CD4-positive, alpha-beta T cell treated with Interleukin-1 beta for 1 hour (primary cell): ENCODE data around the gene MLYCD.

Experiments
- DNase-seq, 2 donors: peaks; one replicate each; pipeline ENCODE4 v3.0.0-alpha.2; 2020 to 2022

The MLYCD gene

DNA sequence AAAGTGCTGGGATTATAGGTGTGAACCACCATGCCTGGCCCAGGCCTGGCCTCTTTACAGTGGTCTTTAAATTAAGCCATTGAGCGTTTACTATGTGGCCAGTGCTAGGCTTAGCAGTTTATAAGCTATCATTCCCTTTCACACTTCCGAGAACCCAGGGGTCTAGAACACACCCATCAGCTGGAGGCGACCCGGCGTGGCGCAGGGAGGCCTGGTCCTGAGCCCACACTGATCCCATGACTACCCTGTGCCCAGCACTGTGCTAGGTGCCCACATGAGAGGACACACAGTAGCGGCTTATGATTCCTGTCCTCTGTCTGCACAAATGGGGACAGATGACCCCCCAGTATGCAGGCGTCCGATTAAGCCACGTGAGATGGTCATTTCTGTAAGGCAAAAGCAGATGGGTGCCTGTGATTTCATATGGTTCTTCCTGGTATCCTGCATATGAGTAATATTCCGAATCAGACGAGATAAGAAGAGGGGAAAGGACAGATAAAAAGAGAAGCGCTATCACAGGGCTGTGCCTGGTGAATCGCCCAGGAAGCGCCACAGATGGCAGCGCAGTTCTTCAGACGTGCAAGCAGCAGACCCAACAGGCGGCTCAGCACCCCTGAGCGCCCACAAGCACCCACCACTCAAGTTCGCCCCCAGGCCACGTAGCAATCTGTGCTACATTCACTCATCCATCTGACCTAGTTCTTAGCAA is 59.4 kb downstream of the MLYCD start:
- DNase-seq: no peak

DNA sequence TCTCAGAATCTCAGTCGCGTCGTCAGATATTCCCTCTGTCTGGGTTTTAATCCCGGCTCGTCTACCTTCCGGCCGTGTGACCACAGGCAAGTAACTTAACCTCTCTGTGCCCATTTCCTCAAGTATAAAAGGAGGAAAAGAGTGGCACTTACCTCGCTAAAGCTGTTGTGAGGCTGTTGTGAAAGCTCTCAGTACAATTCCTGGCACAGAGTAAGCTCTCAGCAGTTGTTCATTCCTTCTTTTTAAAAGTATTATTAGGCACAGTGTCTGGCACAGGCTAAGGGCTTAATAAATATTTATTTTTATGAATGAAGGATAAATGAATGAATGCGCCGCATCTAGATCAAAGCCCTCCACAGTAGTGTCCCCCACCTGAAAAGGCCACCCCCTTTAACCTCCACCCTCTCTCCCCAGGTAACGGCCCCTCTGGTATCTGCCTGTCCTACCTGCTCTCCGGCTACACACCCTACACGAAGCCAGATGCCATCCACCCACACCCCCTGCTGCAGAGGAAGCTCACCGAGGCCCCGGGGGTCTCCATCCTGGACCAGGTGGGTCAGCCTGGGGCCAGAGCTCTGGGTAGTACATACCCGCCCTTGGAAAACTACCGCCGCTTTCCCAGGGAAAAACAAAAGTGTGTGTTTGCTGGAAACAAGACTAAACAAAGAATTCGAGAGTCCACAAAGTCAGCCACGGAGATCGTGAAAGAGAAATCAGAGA is 60.1 kb downstream of the MLYCD start:
- no peak for DNase-seq

DNA sequence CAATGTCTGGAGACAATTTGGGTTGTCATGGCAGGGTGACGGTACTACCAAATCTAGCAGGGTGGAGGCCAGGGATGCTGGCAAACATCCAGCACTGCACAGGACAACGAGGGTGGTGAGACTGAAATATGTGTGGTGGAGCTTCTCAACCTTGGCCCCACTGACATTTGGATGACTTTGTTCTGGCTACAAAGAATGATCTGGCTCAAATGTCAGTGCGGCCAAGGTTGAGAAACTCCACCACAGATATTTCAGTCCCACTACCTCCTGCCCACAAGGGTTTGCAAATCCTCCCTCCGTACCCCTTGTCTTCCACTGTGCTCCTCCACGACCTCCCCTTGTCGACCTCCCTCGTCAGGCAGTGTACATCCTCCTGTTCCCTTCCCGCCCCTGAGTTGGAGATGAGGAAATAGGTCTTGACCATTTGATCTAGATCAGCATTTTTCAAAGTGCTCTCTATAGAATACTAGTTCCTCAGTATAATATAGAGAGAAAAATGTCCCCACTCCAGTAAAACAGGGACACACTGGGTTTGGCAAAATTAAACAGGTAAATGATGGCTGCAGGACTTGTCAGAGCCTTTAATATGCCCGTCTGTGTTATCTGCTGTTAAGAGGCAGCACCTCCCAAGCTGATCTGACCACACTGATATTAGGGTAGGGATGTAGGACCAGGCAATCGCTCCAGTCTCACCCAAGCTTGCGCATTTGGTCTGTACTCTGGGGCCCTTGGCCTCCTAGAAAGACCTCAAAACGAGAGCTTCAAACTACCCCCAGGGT is 60.9 kb downstream of the MLYCD start:
- DNase-seq: no peak

DNA sequence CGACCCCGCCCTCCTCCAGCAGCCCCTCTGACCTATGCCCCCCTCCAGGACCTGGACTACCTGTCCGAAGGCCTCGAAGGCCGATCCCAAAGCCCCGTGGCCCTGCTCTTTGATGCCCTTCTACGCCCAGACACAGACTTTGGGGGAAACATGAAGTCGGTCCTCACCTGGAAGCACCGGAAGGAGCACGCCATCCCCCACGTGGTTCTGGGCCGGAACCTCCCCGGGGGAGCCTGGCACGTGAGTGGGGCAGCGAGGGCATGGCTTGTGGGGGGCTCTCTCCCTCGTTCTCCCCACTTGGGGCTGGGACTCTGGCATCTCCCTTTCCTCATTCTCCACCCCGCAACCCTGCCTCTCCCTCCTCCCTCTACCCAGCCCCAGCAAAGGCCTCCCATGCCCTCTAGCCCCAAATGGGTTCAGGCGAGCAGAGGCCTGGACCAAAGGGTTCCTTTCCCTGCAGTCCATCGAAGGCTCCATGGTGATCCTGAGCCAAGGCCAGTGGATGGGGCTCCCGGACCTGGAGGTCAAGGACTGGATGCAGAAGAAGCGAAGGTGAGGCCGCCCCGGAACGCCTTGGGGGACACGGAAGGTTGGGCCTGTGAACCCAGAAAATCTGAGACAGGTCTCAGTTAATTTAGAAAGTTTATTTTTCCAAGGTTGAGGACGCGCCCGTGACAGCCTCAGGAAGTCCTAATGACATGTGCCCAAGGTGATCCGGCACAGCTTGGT is 61.8 kb downstream of the MLYCD start:
- no peak for DNase-seq

DNA sequence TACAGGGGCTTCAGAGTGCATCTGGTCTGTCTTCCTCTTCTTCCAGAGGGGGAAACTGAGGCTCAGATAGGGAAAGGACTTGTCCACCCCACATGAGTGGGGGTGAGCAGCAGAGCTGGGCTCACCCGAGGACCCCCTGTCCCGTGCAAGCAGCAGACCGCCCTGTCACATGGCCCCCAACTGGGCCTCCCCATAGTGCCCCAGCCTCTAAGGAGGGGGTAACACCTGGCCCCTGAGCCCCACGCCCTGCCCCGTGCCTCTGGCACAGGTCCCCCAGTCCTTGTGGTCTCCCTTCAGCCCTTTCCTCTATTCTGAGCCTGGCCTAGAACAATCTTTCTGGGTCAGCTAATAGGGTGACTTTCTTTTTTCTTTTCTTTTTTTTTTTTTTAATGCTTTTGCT is 62.7 kb downstream of the MLYCD start:
- no peak for DNase-seq

DNA sequence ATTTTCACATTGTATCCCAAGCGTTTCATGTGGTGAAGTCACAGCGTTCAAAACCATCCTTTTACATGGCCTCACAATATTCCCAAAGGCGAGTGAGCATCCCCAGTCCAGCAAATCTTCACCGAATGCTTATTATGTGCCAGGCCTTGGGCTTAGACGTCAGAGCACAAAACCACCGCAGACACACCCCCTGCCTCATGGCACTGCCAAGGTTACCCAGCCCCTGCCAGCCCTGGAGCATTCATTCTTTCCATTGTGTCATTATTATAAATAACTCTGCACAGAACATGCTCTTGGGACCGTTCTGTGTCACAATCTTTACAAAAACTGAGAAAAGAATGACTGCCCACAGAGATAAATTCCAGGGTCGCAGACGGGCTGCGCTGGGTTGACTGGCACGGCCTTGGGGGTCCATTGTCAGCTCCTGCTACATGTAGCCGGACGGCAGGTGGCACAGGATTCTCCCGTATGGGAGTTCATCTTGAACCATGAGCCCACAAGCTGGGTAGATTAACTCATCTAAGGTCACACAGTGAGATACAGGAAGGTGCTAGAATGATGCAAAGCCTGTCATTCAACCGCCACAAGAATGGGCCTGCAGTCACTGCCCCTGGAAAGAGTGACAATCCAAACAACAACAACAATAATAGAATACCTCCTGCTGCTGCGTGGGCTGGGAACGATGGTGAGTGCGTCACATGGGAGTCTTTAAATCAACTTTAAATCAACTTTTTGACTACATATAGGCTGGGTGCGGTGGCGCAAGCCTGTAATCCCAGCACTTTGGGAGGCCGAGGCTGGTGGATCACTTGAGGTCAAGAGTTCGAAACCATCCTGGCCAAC is 64.6 kb downstream of the MLYCD start:
- DNase-seq: no peak

DNA sequence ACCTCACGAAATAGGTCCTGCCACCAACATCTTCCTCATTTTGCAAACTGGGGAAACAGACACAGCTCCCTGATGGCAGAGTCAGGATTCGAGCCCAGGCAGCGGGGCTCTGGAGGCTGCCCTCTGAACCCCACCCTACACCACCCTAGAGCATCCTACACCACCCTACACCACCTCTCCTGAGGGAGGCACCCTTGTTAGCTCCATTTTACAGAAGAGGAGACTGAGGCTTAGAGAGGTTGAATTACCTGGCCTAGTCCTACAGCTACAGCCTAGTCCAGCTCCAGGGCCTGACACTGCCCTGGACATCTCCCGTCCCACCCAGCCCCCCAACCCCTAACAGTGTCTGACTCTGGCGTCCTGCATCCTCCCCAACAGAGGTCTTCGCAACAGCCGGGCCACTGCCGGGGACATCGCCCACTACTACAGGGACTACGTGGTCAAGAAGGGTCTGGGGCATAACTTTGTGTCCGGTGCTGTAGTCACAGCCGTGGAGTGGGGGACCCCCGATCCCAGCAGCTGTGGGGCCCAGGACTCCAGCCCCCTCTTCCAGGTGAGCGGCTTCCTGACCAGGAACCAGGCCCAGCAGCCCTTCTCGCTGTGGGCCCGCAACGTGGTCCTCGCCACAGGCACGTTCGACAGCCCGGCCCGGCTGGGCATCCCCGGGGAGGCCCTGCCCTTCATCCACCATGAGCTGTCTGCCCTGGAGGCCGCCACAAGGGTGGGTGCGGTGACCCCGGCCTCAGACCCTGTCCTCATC is 65.9 kb downstream of the MLYCD start:
- DNase-seq: no peak

DNA sequence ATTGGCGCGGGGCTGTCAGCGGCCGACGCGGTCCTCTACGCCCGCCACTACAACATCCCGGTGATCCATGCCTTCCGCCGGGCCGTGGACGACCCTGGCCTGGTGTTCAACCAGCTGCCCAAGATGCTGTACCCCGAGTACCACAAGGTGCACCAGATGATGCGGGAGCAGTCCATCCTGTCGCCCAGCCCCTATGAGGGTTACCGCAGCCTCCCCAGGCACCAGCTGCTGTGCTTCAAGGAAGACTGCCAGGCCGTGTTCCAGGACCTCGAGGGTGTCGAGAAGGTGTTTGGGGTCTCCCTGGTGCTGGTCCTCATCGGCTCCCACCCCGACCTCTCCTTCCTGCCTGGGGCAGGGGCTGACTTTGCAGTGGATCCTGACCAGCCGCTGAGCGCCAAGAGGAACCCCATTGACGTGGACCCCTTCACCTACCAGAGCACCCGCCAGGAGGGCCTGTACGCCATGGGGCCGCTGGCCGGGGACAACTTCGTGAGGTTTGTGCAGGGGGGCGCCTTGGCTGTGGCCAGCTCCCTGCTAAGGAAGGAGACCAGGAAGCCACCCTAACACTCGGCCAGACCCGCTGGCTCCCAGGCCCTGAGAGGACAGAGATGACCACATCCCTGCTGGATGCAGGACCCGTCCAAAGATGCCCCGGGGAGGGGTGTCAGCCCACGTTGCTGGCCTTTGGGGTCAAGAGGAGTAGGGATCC is 66.7 kb downstream of the MLYCD start:
- no peak for DNase-seq

DNA sequence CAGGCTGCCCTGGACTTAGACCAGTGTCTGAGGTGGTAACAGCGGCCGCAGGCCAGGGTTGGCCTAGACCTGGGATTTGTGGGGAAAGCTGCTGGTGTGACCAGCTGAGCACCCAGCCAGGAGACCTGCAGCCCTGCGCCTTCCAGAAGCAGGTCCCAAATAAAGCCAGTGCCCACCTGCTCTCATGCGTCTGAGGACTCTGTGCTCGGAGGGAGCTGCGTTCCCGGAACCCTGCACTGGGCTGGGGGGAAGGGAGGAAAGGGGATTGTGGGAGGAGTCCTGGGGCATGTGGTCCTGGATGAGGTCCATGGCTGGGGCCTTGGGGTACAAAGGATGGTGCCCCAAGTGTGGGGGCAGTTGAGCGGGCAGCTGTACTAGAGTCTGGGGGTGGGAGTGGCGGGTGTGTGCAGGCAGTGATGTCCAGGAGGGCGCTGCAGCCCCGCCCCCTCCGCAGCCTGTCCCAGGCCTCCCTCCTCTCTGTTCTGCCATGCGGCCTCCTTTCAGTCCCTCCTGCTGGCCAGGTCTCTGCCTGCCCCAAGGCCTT is 67.3 kb downstream of the MLYCD start:
- DNase-seq: no peak

DNA sequence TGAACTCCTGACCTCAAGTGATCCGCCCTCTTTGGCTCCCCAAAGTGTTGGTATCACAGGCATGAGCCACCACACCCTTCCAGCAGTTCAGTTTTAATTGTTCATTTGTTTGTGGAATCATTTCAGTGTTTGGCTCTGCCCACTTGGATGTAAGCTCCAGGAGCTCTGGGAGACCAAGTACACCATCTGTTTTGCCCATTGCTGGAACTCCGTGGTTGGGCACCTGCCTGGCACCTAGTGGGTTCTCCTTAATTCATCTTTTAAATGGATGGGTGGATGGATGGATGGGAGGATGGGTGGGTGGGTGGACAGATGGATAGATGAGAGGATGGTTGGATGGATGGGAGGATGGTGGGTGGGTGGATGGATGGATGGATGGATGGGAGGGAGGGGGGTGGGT is 68.2 kb downstream of the MLYCD start:
- DNase-seq: no peak

DNA sequence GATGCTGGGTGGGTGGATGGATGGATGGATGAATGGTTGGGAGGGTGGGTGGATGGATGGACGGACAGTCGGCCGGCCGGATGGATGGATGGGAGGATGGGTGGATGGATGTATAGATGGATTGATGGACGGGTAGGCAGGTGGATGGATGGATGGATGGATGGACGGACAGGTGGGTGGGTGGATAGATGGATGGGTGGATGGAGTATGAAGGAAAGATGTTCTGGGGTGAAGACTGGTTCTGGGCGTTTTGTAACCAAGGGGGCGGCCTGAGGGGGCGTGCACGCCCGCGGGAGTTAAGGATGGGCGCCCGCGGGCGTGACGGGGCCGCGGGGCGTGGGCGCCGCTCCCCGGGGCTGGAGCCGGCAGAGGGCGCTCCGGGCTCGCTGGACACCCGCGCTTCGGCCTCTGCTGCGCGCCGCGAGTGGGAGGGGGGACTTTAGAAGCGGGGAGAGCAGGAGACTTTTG is 69.0 kb downstream of the MLYCD start, which contains the start of gene NECAB2:
Gene NECAB2 (plus strand): TSS at position 407 of the 468 bp plus-strand sequence. CDS start 405 bp downstream, outside the sequence.
- no peak for DNase-seq

DNA sequence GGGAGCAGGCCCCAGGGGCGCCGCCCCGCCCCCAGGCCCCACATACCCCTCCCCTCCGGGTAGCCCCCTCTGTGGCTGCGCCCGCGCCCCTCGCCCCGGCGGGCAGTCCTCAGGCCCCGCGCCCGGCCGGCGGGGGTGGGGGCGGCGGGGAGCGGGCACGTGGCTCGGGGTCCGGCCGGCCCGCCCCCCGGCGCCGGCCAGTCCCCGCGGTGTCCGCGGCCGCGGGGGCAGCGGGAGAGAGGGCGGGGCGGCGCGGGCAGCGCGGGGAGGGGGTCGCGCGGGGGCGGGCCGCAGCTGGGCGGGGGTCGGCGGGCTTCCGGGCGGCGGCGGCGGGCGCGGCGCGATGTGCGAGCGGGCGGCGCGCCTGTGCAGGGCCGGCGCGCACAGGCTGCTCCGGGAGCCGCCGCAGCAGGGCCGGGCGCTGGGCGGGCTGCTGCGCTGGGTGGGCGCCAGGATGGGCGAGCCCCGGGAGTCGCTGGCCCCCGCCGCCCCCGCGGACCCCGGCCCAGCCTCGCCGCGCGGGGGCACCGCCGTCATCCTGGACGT is 69.5 kb downstream of the MLYCD start:
- no peak for DNase-seq

DNA sequence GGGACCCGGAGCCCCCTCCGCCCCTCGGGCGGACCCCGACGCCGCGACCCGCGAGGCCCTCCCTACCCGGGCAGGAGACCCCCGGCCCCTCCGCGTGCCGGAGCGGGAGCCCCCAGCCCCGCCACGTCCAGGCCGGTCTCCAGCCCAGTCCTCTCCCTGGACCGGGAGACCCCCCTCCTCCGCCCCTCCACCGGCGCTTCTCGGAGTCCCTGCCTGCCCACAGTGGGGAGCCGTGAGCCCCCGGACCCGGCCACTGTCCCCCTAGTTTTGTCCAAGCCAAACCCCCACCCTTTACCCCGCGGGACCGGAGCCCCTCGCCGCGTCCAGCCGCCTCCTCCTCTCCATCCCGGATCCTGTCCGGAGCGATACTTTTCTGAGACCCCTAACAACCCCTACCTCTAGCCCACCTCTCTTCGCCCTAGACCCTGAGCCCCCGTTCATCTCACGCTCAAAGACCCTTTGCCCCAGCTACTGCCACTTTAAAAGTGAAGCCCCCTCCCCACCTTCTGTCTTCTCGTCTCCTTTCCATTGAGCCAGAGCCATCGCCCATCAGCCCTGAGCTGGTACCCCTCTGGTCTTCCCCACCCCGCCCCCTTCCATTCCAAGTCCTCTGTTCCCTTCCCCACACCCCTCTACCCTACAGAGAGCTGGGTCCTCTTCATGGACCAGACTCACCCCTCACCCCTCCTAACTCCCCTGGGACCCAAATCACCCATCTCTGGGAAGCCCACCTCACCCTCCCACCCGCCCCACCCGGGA is 70.2 kb downstream of the MLYCD start:
- DNase-seq: no peak

DNA sequence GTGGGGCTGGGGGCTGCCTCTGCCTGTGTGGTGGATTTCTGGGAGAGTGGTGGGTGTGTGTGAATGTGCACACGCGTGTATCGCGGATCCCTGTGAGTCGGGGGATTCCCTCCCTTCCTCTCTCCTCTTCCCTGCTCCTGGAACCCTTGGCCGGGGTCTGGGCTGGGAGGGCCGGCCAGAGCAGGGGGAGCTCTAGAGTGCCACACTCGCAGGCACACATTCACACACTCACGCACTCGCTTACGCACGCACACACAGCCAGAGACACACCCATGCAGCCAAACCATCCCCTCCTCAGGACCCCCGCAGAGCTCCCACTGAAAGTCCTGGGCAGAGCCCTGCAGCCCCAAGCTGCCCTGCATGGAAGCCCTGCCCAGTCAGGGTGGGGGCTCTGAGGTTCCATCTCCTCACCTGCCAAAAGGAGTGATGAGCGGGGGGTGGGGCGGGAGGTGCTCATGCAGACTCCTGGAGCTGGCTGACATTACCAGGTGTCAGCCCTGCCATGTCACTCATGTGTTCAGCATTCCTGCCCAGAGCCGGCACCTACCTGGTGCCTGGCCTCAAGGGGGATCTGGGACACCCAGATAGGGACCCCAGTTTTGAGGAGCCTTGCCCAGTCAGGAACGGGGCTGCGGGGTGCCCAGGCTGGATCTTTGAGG is 71.0 kb downstream of the MLYCD start:
- DNase-seq: no peak

DNA sequence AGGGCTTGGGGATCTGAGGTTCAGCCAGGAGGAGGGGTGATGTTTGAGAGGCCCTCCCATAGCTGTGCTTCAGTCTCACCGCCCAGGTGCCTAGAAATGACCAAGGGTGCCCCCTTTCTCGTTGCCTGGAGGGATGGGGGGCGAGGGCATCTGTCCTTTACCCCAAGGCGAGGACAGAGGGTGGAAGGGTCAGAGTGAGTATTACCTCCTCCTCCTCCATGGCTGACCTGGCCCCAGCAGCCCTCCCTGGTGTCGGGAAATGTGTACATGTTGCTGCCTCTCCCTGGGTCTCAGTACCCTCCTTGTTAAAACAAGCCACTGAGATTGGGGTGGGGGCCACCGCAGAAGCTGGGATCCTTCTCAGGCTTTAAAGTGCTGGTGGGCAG is 71.5 kb downstream of the MLYCD start:
- no peak for DNase-seq

DNA sequence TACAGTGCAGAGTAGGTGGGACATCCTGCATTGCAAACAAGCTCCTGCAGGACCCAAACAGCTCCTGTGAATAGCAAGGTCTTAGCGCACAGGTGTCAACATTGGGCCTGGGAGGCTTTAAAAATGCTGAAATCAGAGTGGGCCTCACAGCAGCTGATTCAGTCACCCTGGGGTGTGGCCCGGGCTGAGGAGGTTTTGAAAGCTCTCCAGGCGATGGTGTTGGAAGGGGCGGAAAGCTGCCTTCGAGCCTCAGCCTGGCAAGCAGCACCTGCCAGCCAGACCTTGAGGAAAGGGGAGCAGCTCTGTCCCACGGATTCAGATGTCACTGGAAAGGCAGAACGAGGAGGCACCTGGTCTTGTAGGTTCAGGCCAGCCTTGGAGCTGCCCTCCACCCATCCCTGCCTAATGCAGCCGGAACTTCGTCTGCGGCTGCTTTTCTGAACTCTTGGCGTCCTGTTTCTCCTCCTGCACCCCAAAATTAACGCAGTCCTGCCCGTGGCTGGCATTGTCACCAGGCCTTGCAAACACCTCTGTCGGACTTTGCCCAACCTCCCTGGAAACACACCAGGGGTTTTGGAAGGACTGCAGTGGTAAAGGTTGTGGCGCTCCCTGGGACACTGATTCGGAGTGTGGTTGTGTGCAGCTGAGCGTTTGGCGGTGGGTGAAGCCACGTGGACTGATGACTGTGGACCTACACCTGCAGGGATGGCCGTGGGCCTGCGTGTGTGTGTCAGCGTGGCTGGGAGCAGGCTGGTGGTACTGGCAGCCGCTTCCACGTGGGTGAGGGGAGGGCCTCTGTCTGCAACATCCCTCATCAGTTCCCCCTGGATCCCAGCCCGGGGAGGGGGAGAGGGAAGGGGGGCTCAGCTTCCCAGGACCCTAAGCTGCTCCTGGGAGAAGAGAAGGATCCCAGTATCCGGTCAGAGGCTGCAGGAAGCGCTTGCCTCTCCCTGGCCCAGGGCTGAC is 72.5 kb downstream of the MLYCD start:
- no peak for DNase-seq

DNA sequence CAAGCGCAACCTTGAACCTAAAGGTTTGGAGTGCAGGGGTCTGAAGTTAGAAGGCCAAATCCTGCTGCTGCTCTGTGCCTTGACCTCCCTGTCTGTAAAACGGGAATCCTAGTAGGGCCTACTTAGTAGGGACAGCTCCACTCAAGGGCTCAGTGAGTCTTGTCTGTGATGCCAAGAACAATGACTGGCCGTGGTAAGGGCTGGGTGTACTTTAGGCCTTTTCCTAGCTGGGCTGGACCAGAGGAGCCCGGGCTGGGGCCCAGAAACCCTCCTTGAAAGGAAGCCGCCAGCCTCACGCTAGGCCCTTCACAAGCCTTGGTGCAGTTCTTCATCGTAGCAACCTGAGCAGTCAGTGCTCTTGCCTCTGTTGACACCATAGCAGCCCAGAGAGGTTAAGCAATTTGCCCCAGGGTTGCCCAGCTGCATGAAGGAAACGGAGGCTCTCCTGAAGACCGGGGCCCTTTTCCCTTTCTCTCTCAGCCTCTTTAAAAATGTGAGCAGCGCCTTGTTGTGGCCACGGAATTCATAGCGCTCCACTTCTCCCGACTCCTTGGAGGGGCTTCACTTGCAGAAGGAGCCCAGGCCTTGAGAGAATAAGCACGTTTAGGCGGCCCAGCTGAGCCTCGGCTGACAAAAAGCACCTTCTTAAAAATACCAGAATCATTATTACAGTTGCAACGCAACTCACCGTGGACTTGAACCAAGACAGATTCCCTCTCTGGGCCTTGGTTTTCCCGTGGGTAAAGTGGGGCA is 73.5 kb downstream of the MLYCD start:
- no peak for DNase-seq
